ENCODE measurements around the gene MYH9. TPM values are rescaled to one million over a fixed set of nuclear protein-coding genes. Genes with fewer than 3 reads are reported as not detected.
"Not testable (repeated sequence)": the region's sequence is repeated elsewhere in the genome, so short reads cannot be mapped to it uniquely, and the experiment has no call there.

Gene MYH9
- total and polyA plus RNA-seq, 7 experiments from 2014 or later: 95.5 to 900 (median 661) TPM

GRCh38 chr22:36271951-36272350, 115.8 kb downstream of the MYH9 start:
- DNase-seq; H3K27me3 Mint-ChIP-seq; H3K36me3 ChIP-seq (ENCODE audit: control insufficient read depth in 2 of 3, insufficient read depth in 3 of 3, low read length in 3 of 3); H3K27ac Mint-ChIP-seq; H3K27me3 ChIP-seq (ENCODE audit: control insufficient read depth in 2 of 2, insufficient read depth in 2 of 2, low read length in 2 of 2); POLR2A ChIA-PET; H3K4me3 Mint-ChIP-seq; ATAC-seq; intact Hi-C loops (cut with micrococcal nuclease); H3K9me3 Mint-ChIP-seq; H3K4me3 ChIP-seq (ENCODE audit: low read length); H3K9me3 ChIP-seq (ENCODE audit: control insufficient read depth in 2 of 3, low read length in 3 of 3); H3K4me1 ChIP-seq (ENCODE audit: control insufficient read depth in 2 of 2, insufficient read depth in 2 of 2, low read length in 2 of 2); H3K27ac ChIP-seq (ENCODE audit: low read depth, low read length): not testable (repeated sequence)
- H3K36me3 Mint-ChIP-seq: peaks cover 3 to 19% (median 10%) of the 10 kb centered on the region in 5 donors
- CTCF ChIA-PET: interaction anchor here (0.8 kb wide), 1 partner anchor 33 kb away, joined by 3 read pairs; the partner anchor contains the start of gene APOL2
- peaks cover 0 to 15% (median 9%) of the 10 kb centered on the region in 7 donors for H3K4me1 Mint-ChIP-seq

GRCh38 chr22:36271231-36271630, 116.5 kb downstream of the MYH9 start:
- H3K4me1 ChIP-seq (ENCODE audit: control insufficient read depth in 2 of 2, insufficient read depth in 2 of 2, low read length in 2 of 2); H3K9me3 Mint-ChIP-seq; H3K27me3 Mint-ChIP-seq; DNase-seq; POLR2A ChIA-PET; ATAC-seq; H3K27me3 ChIP-seq (ENCODE audit: control insufficient read depth in 2 of 2, insufficient read depth in 2 of 2, low read length in 2 of 2); H3K4me3 Mint-ChIP-seq; H3K9me3 ChIP-seq (ENCODE audit: control insufficient read depth in 2 of 3, low read length in 3 of 3); H3K4me3 ChIP-seq (ENCODE audit: low read length); H3K36me3 ChIP-seq (ENCODE audit: control insufficient read depth in 2 of 3, insufficient read depth in 3 of 3, low read length in 3 of 3); intact Hi-C loops (cut with micrococcal nuclease); H3K27ac ChIP-seq (ENCODE audit: low read depth, low read length): not testable (repeated sequence)
- H3K27ac Mint-ChIP-seq: peak overlapping the region in 1 of 9 donors; percentile 6
- peaks cover 3 to 21% (median 13%) of the 10 kb centered on the region in 5 donors for H3K36me3 Mint-ChIP-seq
- H3K4me1 Mint-ChIP-seq: peaks cover 0 to 15% (median 8%) of the 10 kb centered on the region in 7 donors
- CTCF ChIA-PET: interaction anchor here (0.8 kb wide), 1 partner anchor 32 kb away, joined by 3 read pairs; the partner anchor contains the start of gene APOL2

GRCh38 chr22:36267896-36268485, 119.8 kb downstream of the MYH9 start:
- H3K27me3 Mint-ChIP-seq: no peaks in the 10 kb centered on the region
- Histone ChIP-seq H3K36me3 (ENCODE audit: control insufficient read depth in 2 of 3, insufficient read depth in 3 of 3, low read length in 3 of 3) (peaks cover 5 to 29% (median 6%) of the 10 kb centered on the region in 3 experiments), H3K4me1 (ENCODE audit: control insufficient read depth in 2 of 2, insufficient read depth in 2 of 2, low read length in 2 of 2) (no peaks in the 10 kb centered on the region), H3K27ac (ENCODE audit: low read depth, low read length) (no peak overlapping the region), H3K4me3 (ENCODE audit: low read length) (no peak overlapping the region), H3K9me3 (ENCODE audit: control insufficient read depth in 2 of 3, low read length in 3 of 3) (no peaks in the 10 kb centered on the region), H3K27me3 (ENCODE audit: control insufficient read depth in 2 of 2, insufficient read depth in 2 of 2, low read length in 2 of 2) (no peaks in the 10 kb centered on the region)
- peaks cover 0 to 3% (median 0%) of the 10 kb centered on the region in 11 donors for H3K9me3 Mint-ChIP-seq
- peaks cover 0 to 12% (median 0%) of the 10 kb centered on the region in 7 donors for H3K4me1 Mint-ChIP-seq
- no peak for ATAC-seq
- H3K27ac Mint-ChIP-seq: no peak overlapping the region
- H3K4me3 Mint-ChIP-seq: no peak overlapping the region
- intact Hi-C loops (cut with micrococcal nuclease): no loop called here
- DNase-seq: no peak
- H3K36me3 Mint-ChIP-seq: peaks cover 7 to 47% (median 21%) of the 10 kb centered on the region in 5 donors
- ChIA-PET POLR2A (no interaction called here), CTCF (no interaction called here)

- H3K4me1 Mint-ChIP-seq: peaks cover 0 to 12% (median 0%) of the 10 kb centered on the region in 7 donors
- ATAC-seq (no peak), DNase-seq (no peak)
- H3K27ac Mint-ChIP-seq: peak overlapping the region in 1 of 9 donors; percentile 29
- H3K27me3 Mint-ChIP-seq: no peaks in the 10 kb centered on the region
- no peaks in the 10 kb centered on the region for H3K27me3 ChIP-seq (ENCODE audit: control insufficient read depth in 2 of 2, insufficient read depth in 2 of 2, low read length in 2 of 2)
- peaks cover 0 to 3% (median 0%) of the 10 kb centered on the region in 11 donors for H3K9me3 Mint-ChIP-seq
- H3K4me3 ChIP-seq (ENCODE audit: low read length): no peak overlapping the region
- no peaks in the 10 kb centered on the region for H3K9me3 ChIP-seq (ENCODE audit: control insufficient read depth in 2 of 3, low read length in 3 of 3)
- H3K36me3 Mint-ChIP-seq: peaks cover 7 to 55% (median 25%) of the 10 kb centered on the region in 5 donors
- H3K4me1 ChIP-seq (ENCODE audit: control insufficient read depth in 2 of 2, insufficient read depth in 2 of 2, low read length in 2 of 2): no peaks in the 10 kb centered on the region
- H3K4me3 Mint-ChIP-seq: no peak overlapping the region
- peaks cover 6 to 38% (median 6%) of the 10 kb centered on the region in 3 experiments for H3K36me3 ChIP-seq (ENCODE audit: control insufficient read depth in 2 of 3, insufficient read depth in 3 of 3, low read length in 3 of 3)
- H3K27ac ChIP-seq (ENCODE audit: low read depth, low read length): no peak overlapping the region
- intact Hi-C loops (cut with micrococcal nuclease): no loop called here
- ChIA-PET CTCF (interaction anchor here (0.5 to 1.3 kb wide), 4 partner anchors 12 to 176 kb away, joined by 3 to 4 read pairs (median 3); no protein-coding TSS in a partner anchor), POLR2A (no interaction called here)
Measured at GRCh38 chr22:36267058-36267457, 120.7 kb downstream of the MYH9 start.

GRCh38 chr22:36263886-36264664, 123.7 kb downstream of the MYH9 start:
- H3K9me3 Mint-ChIP-seq; H3K9me3 ChIP-seq (ENCODE audit: control insufficient read depth in 2 of 3, low read length in 3 of 3); POLR2A ChIA-PET; H3K27me3 ChIP-seq (ENCODE audit: control insufficient read depth in 2 of 2, insufficient read depth in 2 of 2, low read length in 2 of 2); H3K27me3 Mint-ChIP-seq; H3K4me3 ChIP-seq (ENCODE audit: low read length); H3K4me3 Mint-ChIP-seq; H3K27ac ChIP-seq (ENCODE audit: low read depth, low read length); intact Hi-C loops (cut with micrococcal nuclease); DNase-seq; H3K27ac Mint-ChIP-seq; CTCF ChIA-PET; ATAC-seq; H3K4me1 ChIP-seq (ENCODE audit: control insufficient read depth in 2 of 2, insufficient read depth in 2 of 2, low read length in 2 of 2): not testable (repeated sequence)
- Mint-ChIP-seq H3K4me1 (peaks cover 1 to 20% (median 3%) of the 10 kb centered on the region in 7 donors), H3K36me3 (peaks cover 7 to 71% (median 35%) of the 10 kb centered on the region in 5 donors)
- H3K36me3 ChIP-seq (ENCODE audit: control insufficient read depth in 2 of 3, insufficient read depth in 3 of 3, low read length in 3 of 3): peaks cover 20 to 66% (median 25%) of the 10 kb centered on the region in 3 experiments

GRCh38 chr22:36263216-36263673, 124.5 kb downstream of the MYH9 start:
- intact Hi-C loops (cut with micrococcal nuclease); H3K27me3 ChIP-seq (ENCODE audit: control insufficient read depth in 2 of 2, insufficient read depth in 2 of 2, low read length in 2 of 2); H3K4me1 ChIP-seq (ENCODE audit: control insufficient read depth in 2 of 2, insufficient read depth in 2 of 2, low read length in 2 of 2); H3K9me3 ChIP-seq (ENCODE audit: control insufficient read depth in 2 of 3, low read length in 3 of 3); H3K27ac Mint-ChIP-seq; H3K27me3 Mint-ChIP-seq; H3K4me3 ChIP-seq (ENCODE audit: low read length); POLR2A ChIA-PET; H3K4me3 Mint-ChIP-seq; ATAC-seq; H3K9me3 Mint-ChIP-seq; DNase-seq; H3K27ac ChIP-seq (ENCODE audit: low read depth, low read length); CTCF ChIA-PET: not testable (repeated sequence)
- Mint-ChIP-seq H3K36me3 (peaks cover 12 to 71% (median 35%) of the 10 kb centered on the region in 5 donors), H3K4me1 (peaks cover 9 to 24% (median 11%) of the 10 kb centered on the region in 7 donors)
- H3K36me3 ChIP-seq (ENCODE audit: control insufficient read depth in 2 of 3, insufficient read depth in 3 of 3, low read length in 3 of 3): peaks cover 20 to 74% (median 25%) of the 10 kb centered on the region in 3 experiments
